Prostate gland (tissue), 2 donors: Measurements from ENCODE around the gene SEMA3E. TPM values are rescaled to one million over a fixed set of nuclear protein-coding genes. Genes with fewer than 3 reads are reported as not detected.

Experiments used
- DNase-seq: peaks from one replicate; pipeline ENCODE4 v3.0.0-alpha.2; 2019; ENCODE audit warnings: low spot score
- H3K27ac ChIP-seq, 2 donors: fragments of 200-600 bp; sonication (generic); 2 replicates each; pipeline ENCODE4 v1.5.1; 2017 to 2019
- H3K27me3 ChIP-seq: fragments of 200-600 bp; sonication (generic); replicated peaks from 2 replicates; pipeline ENCODE4 v1.5.1; 2019; ENCODE audit not compliant: insufficient read depth
- H3K36me3 ChIP-seq, 2 donors: fragments of 200-600 bp; sonication (generic); 1 replicate in 1 of 2; 2 replicates in 1 of 2; pipeline versions ENCODE4 v1.5.1 to v1.8.1; 2017 to 2019
- H3K4me1 ChIP-seq: fragments of 200-600 bp; sonication (generic); replicated peaks from 2 replicates; pipeline ENCODE4 v1.5.1; 2019
- H3K4me3 ChIP-seq, 2 donors: fragments of 200-600 bp; sonication (generic); 2 replicates each; pipeline ENCODE4 v1.5.1; 2017 to 2019
- H3K9me3 ChIP-seq: fragments of 200-600 bp; sonication (generic); 2 replicates; pipeline ENCODE4 v1.5.1; 2017
- POLR2A ChIP-seq: fragments of 450-650 bp; IDR thresholded peaks from one replicate; pipeline ENCODE4 v1.6.1; 2016; ENCODE audit warnings: antibody characterized with exemption, mild to moderate bottlenecking
- POLR2AphosphoS5 ChIP-seq: sonication (generic); formaldehyde crosslinking; IDR thresholded peaks from one replicate; pipeline ENCODE4 v1.6.1; 2017; ENCODE audit warnings: antibody characterized with exemption
- WGBS: methylation state at CpG from one replicate; pipeline ENCODE4 v1.1.5; 2018; 5-methylcytosine and 5-hydroxymethylcytosine counted together
- intact Hi-C: fragments of 100-400 bp; cut with DNase I; formaldehyde crosslinking; loops from one replicate; pipeline ENCODE4 v1.14.2; 2022
- total RNA-seq, 2 donors: library from RNA; depleted of rRNA; stranded (reverse); fragments of >200 nt; gene quantifications; one replicate each; pipeline ENCODE4 v1.1.0, GENCODE V29; 2016
- TF ChIP-seq, protein P1 (sequence below), 4 experiments: fragments of 200-600 bp in 2 of 4; fragments of 450-650 bp in 2 of 4; sonication (generic) in 2 of 4; IDR thresholded peaks; 1 replicate in 3 of 4; 2 replicates in 1 of 4; pipeline ENCODE4 v1.5.1; 2016 to 2019; ENCODE audit warnings: antibody characterized with exemption in 4 of 4, mild to moderate bottlenecking in 2 of 4, moderate library complexity in 2 of 4

Gene SEMA3E
- total RNA-seq, 2 donors from 2014 or later: 2.6 to 4.8 TPM

DNA sequence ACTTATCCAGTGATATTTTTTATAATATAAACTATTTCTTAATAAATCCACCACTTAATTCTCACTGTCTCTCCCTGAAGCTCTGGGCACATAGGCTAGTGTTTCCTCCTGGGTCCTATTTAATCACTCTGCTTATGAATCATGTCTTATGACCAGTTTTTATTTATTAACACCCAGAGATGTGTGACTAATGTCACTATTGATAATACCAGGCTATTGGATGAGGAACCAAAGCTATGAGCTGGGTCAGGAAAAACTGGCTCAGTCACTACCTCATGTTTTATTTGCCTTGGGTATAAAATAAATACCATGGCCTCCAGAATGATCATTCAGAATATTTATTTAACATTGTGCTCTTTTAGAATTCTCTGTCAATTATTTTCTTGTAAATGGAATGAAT lies 5.2 kb downstream of the SEMA3E start:
- Histone ChIP-seq H3K27ac (no peak overlapping the region), H3K27me3 (no peaks in the 10 kb centered on the region), H3K4me1 (no peaks in the 10 kb centered on the region), H3K36me3 (no peaks in the 10 kb centered on the region), H3K4me3 (no peak overlapping the region), H3K9me3 (no peaks in the 10 kb centered on the region)
- TF ChIP-seq POLR2A (no peak), POLR2AphosphoS5 (peak; percentile 43)
- TF ChIP-seq, protein P1, sequence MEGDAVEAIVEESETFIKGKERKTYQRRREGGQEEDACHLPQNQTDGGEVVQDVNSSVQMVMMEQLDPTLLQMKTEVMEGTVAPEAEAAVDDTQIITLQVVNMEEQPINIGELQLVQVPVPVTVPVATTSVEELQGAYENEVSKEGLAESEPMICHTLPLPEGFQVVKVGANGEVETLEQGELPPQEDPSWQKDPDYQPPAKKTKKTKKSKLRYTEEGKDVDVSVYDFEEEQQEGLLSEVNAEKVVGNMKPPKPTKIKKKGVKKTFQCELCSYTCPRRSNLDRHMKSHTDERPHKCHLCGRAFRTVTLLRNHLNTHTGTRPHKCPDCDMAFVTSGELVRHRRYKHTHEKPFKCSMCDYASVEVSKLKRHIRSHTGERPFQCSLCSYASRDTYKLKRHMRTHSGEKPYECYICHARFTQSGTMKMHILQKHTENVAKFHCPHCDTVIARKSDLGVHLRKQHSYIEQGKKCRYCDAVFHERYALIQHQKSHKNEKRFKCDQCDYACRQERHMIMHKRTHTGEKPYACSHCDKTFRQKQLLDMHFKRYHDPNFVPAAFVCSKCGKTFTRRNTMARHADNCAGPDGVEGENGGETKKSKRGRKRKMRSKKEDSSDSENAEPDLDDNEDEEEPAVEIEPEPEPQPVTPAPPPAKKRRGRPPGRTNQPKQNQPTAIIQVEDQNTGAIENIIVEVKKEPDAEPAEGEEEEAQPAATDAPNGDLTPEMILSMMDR (IDR thresholded peaks at IDR 0.05): no peak
- intact Hi-C loops: no loop called here
- peak; percentile 30 for DNase-seq

DNA sequence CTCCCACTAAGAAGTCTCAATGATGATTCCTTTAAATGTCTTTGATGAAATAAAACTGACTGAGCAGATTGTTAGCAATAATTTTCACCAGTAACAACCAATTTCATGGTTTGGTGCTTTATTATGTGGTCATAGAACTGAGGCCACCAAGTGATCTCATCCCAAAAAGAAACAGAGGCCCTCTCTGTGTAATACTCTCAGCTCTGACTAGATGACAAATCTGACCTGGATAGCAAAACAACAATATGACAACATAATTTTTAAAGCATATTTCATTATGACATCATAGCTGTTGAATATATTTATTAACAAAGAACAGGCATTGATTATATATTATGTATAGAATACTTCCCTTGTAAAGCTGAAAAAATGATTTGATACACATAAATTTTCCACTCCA lies 5.9 kb downstream of the SEMA3E start:
- no peak for DNase-seq
- H3K27ac ChIP-seq: no peak overlapping the region
- intact Hi-C loops: no loop called here
- no peaks in the 10 kb centered on the region for H3K4me1 ChIP-seq
- no peaks in the 10 kb centered on the region for H3K9me3 ChIP-seq
- no peaks in the 10 kb centered on the region for H3K36me3 ChIP-seq
- H3K4me3 ChIP-seq: no peak overlapping the region
- no peak for TF ChIP-seq POLR2AphosphoS5
- TF ChIP-seq, protein P1 (IDR thresholded peaks at IDR 0.05): no peak
- no peak for TF ChIP-seq POLR2A
- no peaks in the 10 kb centered on the region for H3K27me3 ChIP-seq

DNA sequence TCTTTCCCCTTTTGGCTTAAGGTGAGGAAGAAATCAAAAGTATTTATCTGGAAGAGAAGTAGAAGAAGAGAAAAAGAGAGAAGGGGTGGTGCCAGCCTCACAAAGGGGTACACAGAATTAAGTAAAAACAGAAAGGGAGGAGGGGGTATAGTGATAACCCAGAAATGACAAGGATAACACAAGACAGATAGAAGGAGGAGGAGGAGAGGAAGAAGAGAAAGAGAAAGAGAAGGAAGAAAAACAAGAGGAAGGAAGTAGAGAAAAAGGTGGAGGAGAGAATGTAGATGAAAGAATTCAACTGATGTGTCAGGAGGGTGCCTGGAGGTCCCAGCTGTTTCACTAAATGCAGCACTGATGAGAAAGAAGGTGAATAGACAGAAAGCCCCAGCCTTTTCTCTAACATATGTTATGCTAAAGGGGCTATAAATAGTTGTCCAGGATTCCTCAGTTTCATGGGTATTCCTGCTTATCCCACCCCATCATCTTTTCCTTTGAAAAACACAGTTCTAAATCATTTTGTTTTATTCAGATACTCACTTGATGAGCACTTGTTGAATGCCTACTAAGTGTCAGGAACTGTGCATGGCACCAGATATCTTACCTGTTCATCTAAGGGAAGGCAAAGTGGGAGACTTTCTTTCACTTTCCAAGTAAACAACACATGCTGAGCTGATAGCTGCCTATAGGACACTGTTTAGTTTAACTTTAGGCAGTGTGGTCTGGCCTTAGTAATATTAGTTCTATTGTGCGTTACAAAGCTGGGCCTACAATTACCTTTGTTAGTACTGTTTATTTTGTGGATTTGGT lies 8.0 kb downstream of the SEMA3E start:
- Histone ChIP-seq H3K27ac (no peak overlapping the region), H3K36me3 (no peaks in the 10 kb centered on the region), H3K4me3 (no peak overlapping the region), H3K4me1 (no peaks in the 10 kb centered on the region), H3K9me3 (no peaks in the 10 kb centered on the region), H3K27me3 (no peaks in the 10 kb centered on the region)
- 72% methylated on average over 1 of the region's 1 CpG for WGBS
- DNase-seq: no peak
- TF ChIP-seq, protein P1 (IDR thresholded peaks at IDR 0.05): no peak
- TF ChIP-seq POLR2A (no peak), POLR2AphosphoS5 (no peak)
- intact Hi-C loops: no loop called here

DNA sequence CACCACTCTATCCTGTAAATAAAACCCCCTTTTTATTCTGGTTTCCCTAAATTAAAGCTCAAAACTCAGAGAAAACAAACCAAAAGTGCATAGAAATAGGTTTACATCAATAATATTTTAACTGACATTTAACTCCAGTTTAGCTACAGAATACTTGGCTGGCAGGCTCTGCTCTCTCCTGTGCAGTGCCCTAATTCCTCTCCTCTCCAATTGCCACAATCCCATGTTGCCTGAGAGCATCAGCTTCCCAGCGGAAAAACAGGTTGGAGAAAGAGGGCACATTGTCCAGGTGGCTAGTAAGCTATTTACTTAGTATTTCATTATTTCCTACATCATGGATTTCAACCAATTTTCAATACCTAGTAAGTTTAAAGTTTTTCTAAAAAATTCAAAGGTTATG lies 8.7 kb downstream of the SEMA3E start:
- DNase-seq: no peak
- 71% methylated on average over 1 of the region's 1 CpG for WGBS
- Histone ChIP-seq H3K27me3 (no peaks in the 10 kb centered on the region), H3K27ac (no peak overlapping the region), H3K4me1 (no peaks in the 10 kb centered on the region), H3K36me3 (no peaks in the 10 kb centered on the region), H3K4me3 (no peak overlapping the region), H3K9me3 (no peaks in the 10 kb centered on the region)
- intact Hi-C loops: no loop called here
- TF ChIP-seq POLR2A (no peak), POLR2AphosphoS5 (no peak)
- TF ChIP-seq, protein P1 (IDR thresholded peaks at IDR 0.05): no peak

DNA sequence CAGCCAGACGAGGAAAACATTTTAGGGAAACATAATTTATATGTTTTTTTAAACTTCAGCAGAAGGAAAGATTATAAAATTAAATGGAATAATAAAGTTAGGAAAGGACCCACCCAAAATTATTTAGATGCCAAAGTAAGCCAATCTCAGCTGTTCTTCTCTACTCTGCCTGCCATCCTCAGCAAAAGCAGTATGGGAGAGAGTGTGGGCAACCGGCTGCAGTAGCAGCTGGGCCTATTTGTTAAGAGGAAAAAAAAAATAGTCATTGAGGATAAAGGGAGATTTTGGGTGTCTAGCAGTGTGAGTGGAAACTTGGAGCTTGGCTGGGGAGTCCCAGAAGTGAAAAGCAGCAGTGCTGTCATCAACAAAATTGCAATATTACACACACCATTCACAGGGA lies 15.4 kb downstream of the SEMA3E start:
- Histone ChIP-seq H3K4me1 (no peaks in the 10 kb centered on the region), H3K4me3 (no peak overlapping the region), H3K36me3 (no peaks in the 10 kb centered on the region), H3K27me3 (no peaks in the 10 kb centered on the region), H3K27ac (no peak overlapping the region), H3K9me3 (no peaks in the 10 kb centered on the region)
- TF ChIP-seq POLR2A (no peak), POLR2AphosphoS5 (no peak)
- TF ChIP-seq, protein P1 (IDR thresholded peaks at IDR 0.05): no peak
- intact Hi-C loops: no loop called here
- WGBS: 81% methylated on average over 2 of the region's 2 CpGs
- DNase-seq: no peak
